C4-2B (cell line): ENCODE results near the gene SWSAP1.

ENCODE experiments used
- H3K27ac ChIP-seq: fragments of 450-650 bp; 2 replicates; pipeline ENCODE4 v1.5.1; 2017
- ZFX ChIP-seq: fragments of 450-650 bp; IDR thresholded peaks from 2 replicates; pipeline ENCODE4 v1.6.1; 2017
- TF ChIP-seq, protein P1 (sequence below): fragments of 450-650 bp; conservative IDR thresholded peaks from 2 replicates; pipeline ENCODE4 v1.5.1; 2017; ENCODE audit warnings: mild to moderate bottlenecking

Gene SWSAP1

DNA sequence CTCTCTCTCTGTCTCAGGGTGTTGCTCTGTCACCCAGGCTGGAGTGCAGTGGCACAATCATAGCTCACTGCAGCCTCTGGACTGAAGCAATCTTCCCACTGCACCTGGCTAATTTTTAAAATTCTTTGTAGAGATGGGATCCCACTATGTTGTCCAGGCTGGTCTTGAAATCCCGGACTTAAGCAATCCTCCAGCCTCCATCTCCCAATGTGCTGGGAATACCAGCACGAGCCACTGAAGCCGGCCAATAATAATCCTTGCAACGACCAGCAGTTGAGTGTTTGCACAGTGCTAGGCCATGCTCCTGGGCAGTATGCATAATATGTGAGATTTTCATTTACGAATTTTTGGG is 10.3 kb downstream of the SWSAP1 start:
- no peak overlapping the region for H3K27ac ChIP-seq
- TF ChIP-seq, protein P1, sequence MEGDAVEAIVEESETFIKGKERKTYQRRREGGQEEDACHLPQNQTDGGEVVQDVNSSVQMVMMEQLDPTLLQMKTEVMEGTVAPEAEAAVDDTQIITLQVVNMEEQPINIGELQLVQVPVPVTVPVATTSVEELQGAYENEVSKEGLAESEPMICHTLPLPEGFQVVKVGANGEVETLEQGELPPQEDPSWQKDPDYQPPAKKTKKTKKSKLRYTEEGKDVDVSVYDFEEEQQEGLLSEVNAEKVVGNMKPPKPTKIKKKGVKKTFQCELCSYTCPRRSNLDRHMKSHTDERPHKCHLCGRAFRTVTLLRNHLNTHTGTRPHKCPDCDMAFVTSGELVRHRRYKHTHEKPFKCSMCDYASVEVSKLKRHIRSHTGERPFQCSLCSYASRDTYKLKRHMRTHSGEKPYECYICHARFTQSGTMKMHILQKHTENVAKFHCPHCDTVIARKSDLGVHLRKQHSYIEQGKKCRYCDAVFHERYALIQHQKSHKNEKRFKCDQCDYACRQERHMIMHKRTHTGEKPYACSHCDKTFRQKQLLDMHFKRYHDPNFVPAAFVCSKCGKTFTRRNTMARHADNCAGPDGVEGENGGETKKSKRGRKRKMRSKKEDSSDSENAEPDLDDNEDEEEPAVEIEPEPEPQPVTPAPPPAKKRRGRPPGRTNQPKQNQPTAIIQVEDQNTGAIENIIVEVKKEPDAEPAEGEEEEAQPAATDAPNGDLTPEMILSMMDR, result no peak
- no peak for TF ChIP-seq ZFX

- no peak for TF ChIP-seq ZFX
- TF ChIP-seq, protein P1, result no peak
- no peak overlapping the region for H3K27ac ChIP-seq
These were observed 12.9 kb downstream of the SWSAP1 start for GRCh38 chr19:11387162-11388034.

DNA sequence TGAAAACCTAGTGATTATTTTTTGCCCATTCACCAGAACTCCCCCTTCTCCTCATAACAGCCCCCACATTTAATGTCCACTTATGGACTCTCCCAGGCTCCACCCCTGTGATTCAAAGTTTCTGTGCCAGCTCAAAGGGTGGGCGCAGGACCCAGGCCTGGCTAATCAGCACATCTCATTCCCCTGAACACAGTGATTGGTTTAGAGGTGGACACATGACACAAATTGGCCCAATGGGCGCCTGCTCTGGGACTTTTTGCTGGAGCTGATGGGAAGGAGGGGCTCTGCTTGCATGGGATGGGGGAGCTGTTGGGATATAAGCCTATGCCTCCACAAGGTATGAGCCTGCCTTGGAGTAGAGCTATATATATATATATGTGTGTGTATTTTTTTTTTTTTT is 15.9 kb downstream of the SWSAP1 start:
- H3K27ac ChIP-seq, result no peak overlapping the region

GRCh38 chr19:11390933-11391680 is 16.6 kb downstream of the SWSAP1 start:
- no peak for TF ChIP-seq ZFX
- TF ChIP-seq, protein P1, result no peak

More for the DNA sequence above, 15.9 kb downstream of the SWSAP1 start:
- TF ChIP-seq ZFX, result no peak
- TF ChIP-seq, protein P1, result no peak

GRCh38 chr19:11397089-11397610 is 22.7 kb downstream of the SWSAP1 start:
- TF ChIP-seq, protein P1, result no peak
- TF ChIP-seq ZFX, result no peak
- H3K27ac ChIP-seq, result no peak overlapping the region

More at GRCh38 chr19:11390933-11391680, 16.6 kb downstream of the SWSAP1 start:
- H3K27ac ChIP-seq, result no peak overlapping the region

DNA sequence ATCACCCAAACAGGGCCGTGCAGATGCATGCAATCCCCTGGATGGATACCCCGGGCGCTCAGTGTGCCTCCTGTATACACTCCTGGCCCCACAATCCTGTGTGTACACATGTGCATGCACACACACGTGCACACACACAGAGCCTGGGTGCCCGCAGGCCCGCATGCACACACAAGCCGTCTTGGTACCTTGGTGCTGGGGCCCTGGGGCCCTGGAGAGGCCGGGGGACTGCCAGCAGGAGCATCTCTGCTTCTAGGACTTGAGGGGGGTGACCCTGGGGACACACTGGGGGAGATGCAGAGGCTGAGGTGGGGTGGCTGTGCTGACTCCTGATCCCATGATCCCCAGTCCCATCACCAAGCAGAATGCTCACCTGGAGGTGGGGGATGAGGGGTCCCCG is 25.2 kb downstream of the SWSAP1 start:
- H3K27ac ChIP-seq, result no peak overlapping the region
- TF ChIP-seq, protein P1, result no peak
- no peak for TF ChIP-seq ZFX

GRCh38 chr19:11400798-11401197 is 26.3 kb downstream of the SWSAP1 start:
- TF ChIP-seq ZFX, result no peak
- TF ChIP-seq, protein P1, result no peak
- no peak overlapping the region for H3K27ac ChIP-seq
